GM19463 (cell line): ENCODE measurements around the gene TEX54.
A peak's percentile ranks its signal among the peaks of the same experiment; 100 is the strongest.
"Not testable (repeated sequence)": the region's sequence is repeated elsewhere in the genome, so short reads cannot be mapped to it uniquely, and the experiment has no call there.

Experiments
- ATAC-seq: cut with Tn5 transposase; IDR thresholded peaks from one replicate; pipeline ENCODE4 v1.9.1; 2021; ENCODE audit warnings: mild to moderate bottlenecking, moderate library complexity; ENCODE audit not compliant: unreplicated experiment

TEX54 gene

GRCh38 chr11:62835336-62835735 is 2.7 kb upstream of the TEX54 start:
- ATAC-seq = no peak

DNA sequence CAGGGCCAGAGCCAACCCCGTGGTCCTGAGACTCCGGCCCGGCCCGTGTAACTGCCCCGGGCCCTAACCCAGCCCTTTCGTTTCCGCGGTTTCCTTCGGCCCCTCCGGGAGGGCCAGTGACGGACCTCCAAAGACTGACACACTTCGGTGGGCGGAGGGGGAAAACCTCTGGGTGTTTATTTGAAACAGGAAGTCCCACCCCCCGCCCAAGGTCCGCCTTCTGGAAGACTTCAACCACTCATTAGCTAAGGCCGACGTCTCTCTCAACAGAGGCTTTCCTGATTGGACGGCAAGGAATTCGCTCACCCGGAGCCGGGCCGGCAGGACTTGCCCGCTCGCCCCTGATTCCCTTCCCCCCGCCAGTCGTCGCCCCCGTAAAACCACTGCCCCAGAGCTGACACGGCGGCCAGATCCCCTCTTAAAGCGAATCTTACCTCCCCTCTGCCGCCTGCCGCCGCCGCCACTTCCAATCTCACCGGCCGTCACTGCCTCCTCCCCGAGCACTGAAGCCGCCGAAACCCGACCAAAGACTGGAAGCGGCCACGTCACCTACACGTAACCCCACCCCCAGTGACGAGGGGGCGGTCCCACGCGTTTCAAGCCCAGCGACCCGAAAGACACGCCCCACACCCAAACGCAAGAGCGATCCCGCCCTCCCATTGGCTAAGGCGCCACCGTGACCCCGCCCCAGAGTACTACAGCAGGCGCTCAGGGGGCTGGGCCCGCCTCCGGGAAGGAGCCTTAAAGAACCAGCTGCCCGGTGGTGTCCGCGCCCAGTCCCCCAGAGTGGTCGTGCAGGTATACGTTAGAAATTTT is 913 bp downstream of the TEX54 start, which contains the start of gene STX5:
TSS of gene STX5 (minus strand) at position 532 of the 816 bp plus-strand sequence. CDS start 808 bp downstream, outside the sequence.
- peak; percentile 83 for ATAC-seq

GRCh38 chr11:62830904-62831519 is 1.6 kb downstream of the TEX54 start:
- ATAC-seq = no peak

DNA sequence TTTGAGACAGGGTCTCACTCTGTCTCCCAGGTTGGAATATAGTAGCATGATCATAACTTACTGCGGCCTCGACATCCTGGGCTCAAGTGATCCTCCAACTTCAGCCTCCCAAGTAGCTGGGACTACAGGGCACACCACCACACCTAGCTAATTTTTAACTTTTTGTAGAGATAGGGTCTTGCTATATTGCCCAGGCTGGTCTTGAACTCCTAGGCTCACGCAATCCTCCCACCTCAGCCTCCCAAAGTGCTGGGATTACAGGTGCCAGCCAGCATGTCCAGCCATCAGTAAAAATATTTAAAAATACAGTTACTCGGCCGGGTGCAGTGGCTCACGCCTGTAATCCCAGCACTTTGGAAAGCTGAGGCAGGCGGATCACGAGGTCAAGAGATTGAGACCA is 4.5 kb downstream of the TEX54 start:
- not testable (repeated sequence) for ATAC-seq

DNA sequence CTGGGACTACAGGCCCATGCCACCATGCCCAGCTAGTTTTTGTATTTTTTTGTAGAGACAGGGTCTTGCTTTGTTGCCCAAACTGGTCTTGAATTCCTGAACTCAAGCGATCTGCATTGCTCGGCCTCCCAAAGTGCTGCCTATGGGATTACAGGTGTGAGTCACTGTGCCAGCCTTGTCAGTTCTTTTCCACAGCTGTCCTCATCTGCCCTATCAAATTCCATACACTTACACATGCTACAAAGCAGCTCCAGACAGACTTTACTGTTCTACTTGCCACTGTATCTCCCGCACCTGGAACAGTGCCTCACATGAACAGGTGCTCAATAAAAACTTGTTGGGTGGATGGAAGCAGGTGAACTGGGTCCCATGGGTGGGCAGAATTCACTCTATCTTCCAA is 9.0 kb downstream of the TEX54 start:
- ATAC-seq = no peak

- no peak for ATAC-seq
Observed at GRCh38 chr11:62817129-62817528, 15.5 kb downstream of the TEX54 start.

- no peak for ATAC-seq
Observed at GRCh38 chr11:62816557-62816956, 16.1 kb downstream of the TEX54 start.

- ATAC-seq = no peak
Observed at GRCh38 chr11:62811659-62812058, 21.0 kb downstream of the TEX54 start.

DNA sequence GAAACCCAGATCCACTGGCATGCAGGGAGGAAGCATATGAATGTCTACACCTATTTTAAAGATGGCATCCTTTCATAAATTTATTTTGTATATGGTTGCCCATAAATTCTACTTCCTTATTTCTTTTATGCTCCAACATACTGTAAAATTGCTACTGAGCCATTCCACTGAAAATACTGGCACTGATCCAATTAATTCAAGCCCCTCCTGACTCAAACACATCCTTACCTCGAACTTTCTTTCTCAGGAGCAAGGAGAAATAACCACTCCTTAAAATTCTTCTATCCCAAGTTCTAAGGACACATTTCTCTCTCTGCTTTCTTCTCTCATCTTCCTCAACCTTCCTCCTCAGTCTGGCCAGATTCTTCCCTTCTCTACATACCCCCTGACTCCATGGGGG is 21.9 kb downstream of the TEX54 start:
- ATAC-seq = no peak

- no peak for ATAC-seq
Observed at GRCh38 chr11:62806611-62807121, 26.0 kb downstream of the TEX54 start.

- ATAC-seq = no peak
Observed at GRCh38 chr11:62805961-62806441, 26.6 kb downstream of the TEX54 start.

DNA sequence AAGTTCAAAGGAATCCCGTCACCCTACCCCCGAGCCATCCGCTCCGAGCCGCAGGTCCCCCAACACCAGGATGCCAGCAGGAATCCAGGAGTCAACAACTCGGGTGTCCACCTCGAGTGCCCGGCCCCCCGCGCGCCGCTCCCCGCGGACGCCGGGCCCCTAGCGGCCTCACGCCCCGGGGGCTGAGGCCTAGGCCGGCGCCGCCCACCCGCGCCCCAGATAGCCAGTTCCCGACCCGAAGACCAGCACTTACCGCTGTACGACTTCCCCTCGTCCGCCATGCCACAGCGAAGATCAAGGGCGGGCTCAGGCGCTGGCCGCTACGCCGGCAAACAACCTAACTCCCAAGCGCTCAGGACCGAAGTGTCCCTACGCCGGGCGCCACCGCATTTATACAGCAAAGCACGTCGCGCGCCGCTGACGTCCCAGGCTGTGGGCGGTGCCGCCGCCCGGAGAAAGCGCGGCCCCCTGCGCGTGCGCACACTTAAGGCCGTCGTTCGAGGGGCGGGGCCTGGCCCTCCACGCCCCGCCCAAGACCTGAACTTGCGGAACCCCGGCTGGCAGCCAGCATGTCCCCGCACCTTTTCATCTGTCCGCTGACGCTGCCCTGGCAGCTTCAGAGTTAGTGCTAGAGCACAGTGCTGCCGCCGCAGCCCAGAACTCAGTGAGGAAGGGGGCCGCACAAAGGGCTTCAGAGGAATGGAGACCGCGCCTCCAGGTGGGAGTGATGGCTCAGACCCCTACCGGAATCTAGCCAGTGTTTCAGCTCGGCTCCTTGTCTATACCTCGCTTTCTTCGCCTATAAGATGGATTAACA is 27.4 kb downstream of the TEX54 start, which contains the start of gene NXF1:
TSS of gene NXF1 (minus strand) at position 365 of the 817 bp plus-strand sequence. CDS start at position 281, 84 bp downstream.
- peak; percentile 78 for ATAC-seq

- peak; percentile 2 for ATAC-seq
Observed at GRCh38 chr11:62804310-62805075, 28.1 kb downstream of the TEX54 start.

DNA sequence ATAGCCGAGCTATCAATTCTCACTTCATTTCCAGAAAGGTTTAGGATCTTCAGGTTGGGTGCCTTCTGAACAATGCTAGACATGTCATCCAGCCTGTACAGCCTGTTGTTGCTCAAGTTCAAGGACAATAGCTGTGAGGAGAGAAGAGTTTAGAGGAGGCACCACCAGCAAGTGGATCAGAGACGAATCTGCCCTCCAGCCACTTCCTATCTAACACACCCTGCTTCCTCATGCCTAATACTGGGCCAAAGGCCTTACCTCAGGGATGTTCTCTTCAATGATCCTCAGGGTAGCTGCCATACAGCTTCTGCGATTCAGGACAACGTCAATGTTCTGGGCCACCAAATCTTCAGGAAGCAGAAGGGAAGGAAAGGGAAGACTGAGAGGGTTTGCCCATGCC is 31.6 kb downstream of the TEX54 start:
- no peak for ATAC-seq

DNA sequence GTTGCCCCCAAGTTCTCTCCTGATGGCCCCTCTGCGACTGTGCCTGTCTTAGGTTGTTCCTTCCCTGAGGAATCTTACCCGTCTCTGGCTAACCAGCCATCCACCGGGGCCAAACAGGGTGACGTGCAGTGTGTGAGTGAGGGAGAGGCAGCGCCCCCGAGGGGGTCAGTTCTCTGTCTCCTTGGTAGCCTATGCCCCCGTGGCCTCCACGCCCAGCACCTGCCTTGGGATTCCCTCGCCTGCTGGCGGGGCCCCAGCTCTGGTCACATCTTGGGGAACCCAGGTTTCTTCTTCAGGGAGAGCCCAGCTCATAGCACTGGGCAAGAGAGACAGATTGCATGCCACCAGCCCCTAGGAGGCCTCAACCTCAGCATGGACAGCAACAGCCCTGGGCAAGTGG is 33.2 kb downstream of the TEX54 start:
- no peak for ATAC-seq

GRCh38 chr11:62796281-62796680 is 36.4 kb downstream of the TEX54 start:
- no peak for ATAC-seq

GRCh38 chr11:62794201-62794775 is 38.4 kb downstream of the TEX54 start:
- ATAC-seq = no peak

- no peak for ATAC-seq
Observed at GRCh38 chr11:62792202-62792575, 40.5 kb downstream of the TEX54 start.

GRCh38 chr11:62791501-62792201 is 41.0 kb downstream of the TEX54 start, which contains the start of gene TMEM223:
Gene TMEM223, minus strand, starts transcription at chr11:62792006. Its CDS starts 12 bp downstream, at chr11:62791994.
- ATAC-seq = peak; percentile 72
